Lower lobe of right lung (tissue), 2 donors: Measurements from ENCODE around the gene DPP4. TPM values are rescaled to one million over a fixed set of nuclear protein-coding genes. Genes with fewer than 3 reads are reported as not detected.
A peak's percentile ranks its signal among the peaks of the same experiment; 100 is the strongest.
"Not testable (repeated sequence)": the region's sequence is repeated elsewhere in the genome, so short reads cannot be mapped to it uniquely, and the experiment has no call there.

Source experiments
- ATAC-seq, 2 donors: fragments of 200-7000 bp; cut with Tn5 transposase; one replicate each; pipeline ENCODE4 v1.9.1; 2020 to 2022; ENCODE audit warnings: mild to moderate bottlenecking in 2 of 2, moderate library complexity in 2 of 2
- DNase-seq: peaks from one replicate; pipeline ENCODE4 v3.0.0-alpha.2; 2020
- H3K27ac ChIP-seq: fragments of 200-600 bp; one replicate; pipeline ENCODE4 v1.8.0; 2022
- H3K27me3 ChIP-seq: fragments of 200-600 bp; one replicate; pipeline ENCODE4 v1.8.0; 2022; ENCODE audit warnings: low read depth
- H3K36me3 ChIP-seq: fragments of 200-600 bp; one replicate; pipeline ENCODE4 v1.8.0; 2022; ENCODE audit warnings: mild to moderate bottlenecking
- H3K4me1 ChIP-seq: fragments of 200-600 bp; one replicate; pipeline ENCODE4 v1.8.0; 2022
- H3K4me3 ChIP-seq: fragments of 200-600 bp; one replicate; pipeline ENCODE4 v1.8.0; 2022; ENCODE audit warnings: mild to moderate bottlenecking
- H3K9me3 ChIP-seq: fragments of 200-600 bp; one replicate; pipeline ENCODE4 v1.8.0; 2022
- intact Hi-C: fragments of 100-400 bp; cut with DNase I; formaldehyde crosslinking; loops from one replicate; pipeline ENCODE4 v1.11.0; 2022
- total RNA-seq: library from RNA; stranded (reverse); fragmentation: NEBNext Ultra II Directional; extraction: Animal tissue kit (Norgen Biotek cat#: 25700); gene quantifications from one replicate; pipeline ENCODE4 v1.2.1, GENCODE V29; 2021
- TF ChIP-seq, protein P1 (sequence below): fragments of 200-600 bp; IDR thresholded peaks from one replicate; pipeline ENCODE4 v1.8.0; 2022; ENCODE audit warnings: antibody characterized with exemption, mild to moderate bottlenecking
- donor health status: DM: no; HTN: yes; CAD: no; lungs with severe emphysema.

The DPP4 gene
- total RNA-seq, 1 donor from 2014 or later: 24.5 TPM

DNA sequence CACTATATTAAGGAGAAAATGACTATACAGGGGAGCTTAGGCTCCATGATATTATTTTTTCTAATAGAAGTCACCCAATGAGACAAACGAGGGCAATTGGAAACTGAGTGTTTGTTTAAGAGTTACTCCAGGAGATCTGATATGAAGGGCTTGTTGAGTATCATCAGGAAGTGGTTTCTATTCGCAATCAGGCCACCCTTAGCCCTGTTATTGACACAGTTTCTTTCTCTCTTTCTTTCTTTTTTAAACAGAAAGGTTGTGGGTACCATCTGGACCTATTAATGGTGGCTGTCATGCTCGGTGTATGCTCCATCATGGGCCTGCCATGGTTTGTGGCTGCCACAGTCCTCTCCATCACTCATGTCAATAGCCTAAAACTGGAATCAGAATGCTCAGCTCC lies 117.3 kb downstream of the DPP4 start:
- intact Hi-C loops: no loop called here
- Histone ChIP-seq H3K9me3 (no peaks in the 10 kb centered on the region), H3K4me1 (no peaks in the 10 kb centered on the region), H3K27ac (no peak overlapping the region), H3K27me3 (no peaks in the 10 kb centered on the region), H3K36me3 (no peaks in the 10 kb centered on the region), H3K4me3 (no peak overlapping the region)
- DNase-seq (no peak), ATAC-seq (peak in 1 of 2 donors; percentile 23)
- TF ChIP-seq, protein P1, sequence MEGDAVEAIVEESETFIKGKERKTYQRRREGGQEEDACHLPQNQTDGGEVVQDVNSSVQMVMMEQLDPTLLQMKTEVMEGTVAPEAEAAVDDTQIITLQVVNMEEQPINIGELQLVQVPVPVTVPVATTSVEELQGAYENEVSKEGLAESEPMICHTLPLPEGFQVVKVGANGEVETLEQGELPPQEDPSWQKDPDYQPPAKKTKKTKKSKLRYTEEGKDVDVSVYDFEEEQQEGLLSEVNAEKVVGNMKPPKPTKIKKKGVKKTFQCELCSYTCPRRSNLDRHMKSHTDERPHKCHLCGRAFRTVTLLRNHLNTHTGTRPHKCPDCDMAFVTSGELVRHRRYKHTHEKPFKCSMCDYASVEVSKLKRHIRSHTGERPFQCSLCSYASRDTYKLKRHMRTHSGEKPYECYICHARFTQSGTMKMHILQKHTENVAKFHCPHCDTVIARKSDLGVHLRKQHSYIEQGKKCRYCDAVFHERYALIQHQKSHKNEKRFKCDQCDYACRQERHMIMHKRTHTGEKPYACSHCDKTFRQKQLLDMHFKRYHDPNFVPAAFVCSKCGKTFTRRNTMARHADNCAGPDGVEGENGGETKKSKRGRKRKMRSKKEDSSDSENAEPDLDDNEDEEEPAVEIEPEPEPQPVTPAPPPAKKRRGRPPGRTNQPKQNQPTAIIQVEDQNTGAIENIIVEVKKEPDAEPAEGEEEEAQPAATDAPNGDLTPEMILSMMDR: no peak

DNA sequence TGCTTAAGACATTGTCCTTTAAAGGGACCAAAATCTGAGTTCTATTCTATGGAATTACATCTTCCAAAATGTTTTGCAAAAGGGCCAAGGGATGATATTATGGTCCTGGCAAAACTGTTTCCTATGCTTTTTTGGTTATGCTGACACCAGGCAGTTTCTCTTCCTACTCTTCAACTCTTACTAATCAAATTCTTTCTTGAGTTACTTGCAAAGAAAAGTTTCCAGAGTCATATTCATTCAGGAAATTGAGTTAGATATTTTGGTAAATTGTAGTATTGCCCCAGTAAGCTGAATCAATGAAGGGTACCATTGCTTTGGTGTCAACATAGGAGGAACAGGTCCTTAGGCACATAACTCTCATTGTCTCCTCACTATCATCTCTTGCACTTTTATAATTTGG lies 118.8 kb downstream of the DPP4 start:
- Histone ChIP-seq H3K36me3 (no peaks in the 10 kb centered on the region), H3K9me3 (no peaks in the 10 kb centered on the region), H3K4me3 (no peak overlapping the region), H3K27me3 (no peaks in the 10 kb centered on the region), H3K4me1 (no peaks in the 10 kb centered on the region), H3K27ac (no peak overlapping the region)
- TF ChIP-seq, protein P1: no peak
- no peak for DNase-seq
- intact Hi-C loops: no loop called here
- ATAC-seq: no peak

DNA sequence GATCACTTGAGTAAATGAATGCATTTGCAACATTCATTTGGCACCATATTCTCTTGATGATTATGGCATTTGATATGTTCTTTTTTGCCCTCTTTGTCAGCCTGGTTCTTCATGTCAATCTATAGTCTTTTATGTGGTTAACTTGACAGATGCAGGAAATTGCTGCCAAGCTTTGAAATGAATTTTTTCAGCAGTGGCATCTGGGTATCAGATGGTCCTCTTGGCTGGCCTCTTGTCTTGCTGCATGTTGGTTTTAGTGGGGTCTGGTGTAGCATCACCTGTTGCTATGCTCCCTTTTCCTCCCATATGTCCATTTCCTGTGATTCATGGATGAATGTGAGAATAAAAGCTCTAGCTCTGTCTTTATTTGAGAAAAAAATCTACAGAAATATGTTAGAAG lies 119.9 kb downstream of the DPP4 start:
- TF ChIP-seq, protein P1: no peak
- no peaks in the 10 kb centered on the region for H3K36me3 ChIP-seq
- no peak overlapping the region for H3K27ac ChIP-seq
- intact Hi-C loops: no loop called here
- no peak overlapping the region for H3K4me3 ChIP-seq
- H3K9me3 ChIP-seq: no peaks in the 10 kb centered on the region
- H3K27me3 ChIP-seq: no peaks in the 10 kb centered on the region
- ATAC-seq (no peak), DNase-seq (no peak)
- H3K4me1 ChIP-seq: no peaks in the 10 kb centered on the region

DNA sequence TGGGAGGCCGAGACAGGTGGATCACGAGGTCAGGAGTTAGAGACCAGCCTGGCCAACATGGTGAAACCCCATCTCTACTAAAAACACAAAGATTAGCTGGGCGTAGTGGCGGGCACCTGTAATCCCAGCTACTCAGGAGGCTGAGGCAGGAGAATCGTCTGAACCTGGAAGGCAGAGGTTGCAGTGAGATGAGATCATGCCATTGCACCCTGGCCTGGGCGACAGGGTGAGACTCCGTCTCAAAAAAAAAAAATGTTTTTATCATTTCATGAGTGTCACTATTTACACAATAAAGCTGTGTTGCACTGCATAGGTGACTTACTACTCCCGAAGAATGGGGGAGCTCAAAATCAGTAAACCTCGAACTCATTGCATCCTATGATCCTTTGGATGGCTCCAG lies 120.6 kb downstream of the DPP4 start:
- H3K9me3 ChIP-seq, DNase-seq, H3K4me1 ChIP-seq, H3K4me3 ChIP-seq, H3K27ac ChIP-seq, ATAC-seq, H3K27me3 ChIP-seq, H3K36me3 ChIP-seq, intact Hi-C loops: not testable (repeated sequence)

DNA sequence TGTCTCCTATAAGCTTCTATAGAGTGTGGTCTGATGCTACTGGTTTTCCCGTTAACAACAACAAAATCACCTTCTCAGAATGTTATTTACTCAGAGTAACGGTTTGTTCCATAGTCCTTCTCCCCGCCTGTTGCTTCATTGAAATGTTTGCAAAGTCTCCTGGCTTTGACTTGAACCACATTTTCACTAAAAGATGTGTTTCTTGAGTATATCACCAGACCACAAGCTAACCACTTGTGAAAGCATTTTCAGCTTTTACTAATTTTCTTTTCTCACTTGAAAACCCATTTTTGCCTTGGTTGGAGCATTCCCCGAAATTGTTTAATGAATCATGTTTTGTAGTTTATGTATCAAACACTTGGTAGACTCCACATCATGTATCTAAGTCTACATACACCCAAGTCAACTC lies 121.2 kb downstream of the DPP4 start:
- Histone ChIP-seq H3K36me3 (no peaks in the 10 kb centered on the region), H3K4me1 (no peaks in the 10 kb centered on the region), H3K27me3 (no peaks in the 10 kb centered on the region), H3K27ac (no peak overlapping the region), H3K4me3 (no peak overlapping the region), H3K9me3 (no peaks in the 10 kb centered on the region)
- intact Hi-C loops: no loop called here
- DNase-seq: no peak
- TF ChIP-seq, protein P1: no peak
- ATAC-seq: no peak

DNA sequence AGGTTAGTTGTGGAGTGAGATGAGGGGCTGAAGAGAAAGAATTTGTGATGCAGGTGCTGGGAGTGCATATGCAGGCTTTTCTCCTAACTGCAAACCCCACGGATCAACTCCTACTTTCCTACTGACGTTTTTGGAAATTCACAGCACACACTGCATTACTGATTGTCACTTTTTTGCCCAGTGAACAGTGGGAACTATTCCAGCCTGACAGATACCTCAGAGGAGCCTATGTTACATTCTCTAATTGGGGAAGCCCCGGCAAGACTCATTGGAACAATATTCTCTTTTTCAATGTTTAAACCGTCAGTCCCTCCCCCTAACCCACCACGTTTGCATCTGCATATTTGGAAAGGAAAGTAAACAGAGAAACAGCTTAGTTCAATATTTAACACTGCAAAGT lies 126.2 kb downstream of the DPP4 start:
- H3K4me3 ChIP-seq: no peak overlapping the region
- no peaks in the 10 kb centered on the region for H3K36me3 ChIP-seq
- no peak for DNase-seq
- intact Hi-C loops: loop anchor here (5.0 kb wide), 1 partner anchor 361 kb away; no protein-coding TSS in a partner anchor
- no peaks in the 10 kb centered on the region for H3K4me1 ChIP-seq
- no peaks in the 10 kb centered on the region for H3K9me3 ChIP-seq
- H3K27ac ChIP-seq: no peak overlapping the region
- ATAC-seq: no peak
- TF ChIP-seq, protein P1: no peak
- no peaks in the 10 kb centered on the region for H3K27me3 ChIP-seq
